ENCODE results near the gene CFAP91. TPM values are rescaled to one million over a fixed set of nuclear protein-coding genes. Genes with fewer than 3 reads are reported as not detected.

Gene CFAP91
- total RNA-seq, 1 experiment from 2014 or later: not detected

DNA sequence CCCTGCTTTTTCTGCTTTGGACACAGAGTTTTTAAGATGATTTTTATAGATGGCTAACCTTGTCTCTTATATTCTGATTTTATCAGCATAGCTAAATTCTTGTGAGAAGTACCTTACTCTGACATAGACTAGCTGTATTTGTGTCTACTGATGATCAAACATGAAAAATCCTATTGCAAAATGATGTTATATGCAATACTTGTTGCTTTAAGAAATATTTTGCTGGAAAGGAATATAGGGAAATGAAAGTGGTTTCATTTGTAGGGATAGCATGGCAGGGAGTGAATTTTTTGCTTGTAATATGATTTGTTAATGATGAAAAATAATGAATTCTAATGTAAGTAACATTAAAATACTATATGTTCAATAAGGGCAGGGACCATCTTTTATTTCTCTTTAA is 35.9 kb downstream of the CFAP91 start:
- no peak for DNase-seq (ENCODE audit: extremely low read depth, low read depth)

DNA sequence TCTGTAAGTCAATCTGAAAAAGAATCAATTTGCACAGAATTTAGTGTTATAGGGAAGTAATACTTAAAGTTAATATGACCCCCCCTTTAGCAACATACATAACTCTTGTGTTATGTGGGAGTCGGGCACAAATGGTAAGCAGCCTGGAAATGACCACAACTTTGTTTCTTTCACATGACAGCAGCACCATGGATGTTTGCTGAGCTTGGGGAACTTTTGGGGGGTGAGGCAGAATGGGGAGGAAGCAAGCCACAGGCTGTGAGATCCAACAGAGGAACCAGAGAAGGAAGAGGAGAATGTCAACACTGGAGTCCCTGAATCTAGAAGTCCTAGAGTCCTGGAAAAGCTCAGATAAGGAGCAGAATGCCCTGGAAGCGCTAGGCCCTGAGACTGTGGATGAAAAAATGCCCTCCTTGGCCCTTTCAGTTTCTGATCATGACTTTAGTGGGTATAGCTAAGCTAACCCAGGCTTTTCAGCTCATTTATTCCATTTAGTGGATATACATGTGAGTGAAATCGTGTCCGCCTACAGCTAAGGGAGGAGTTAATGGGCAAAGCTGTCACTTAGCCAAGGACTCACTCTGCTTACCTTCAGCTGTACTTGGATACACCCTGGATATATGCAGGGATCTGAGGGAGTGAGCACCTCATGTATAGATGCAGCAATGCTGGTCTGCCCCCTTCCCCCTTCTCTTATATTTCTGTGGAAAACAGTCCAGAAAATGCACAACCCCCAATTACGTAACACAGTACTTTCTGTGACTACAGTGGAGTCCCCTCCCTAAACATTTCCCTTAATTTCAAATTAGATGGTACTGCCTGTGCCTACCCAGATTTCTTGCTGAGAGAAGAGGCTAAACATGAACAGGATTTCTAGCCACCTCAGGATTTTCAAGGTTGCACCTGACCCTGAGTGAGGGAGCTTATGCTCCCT is 39.1 kb downstream of the CFAP91 start:
- no peak for DNase-seq (ENCODE audit: extremely low read depth, low read depth)

- no peak for DNase-seq (ENCODE audit: extremely low read depth, low read depth)
Measured at GRCh38 chr3:119743921-119744320, 41.1 kb downstream of the CFAP91 start.

DNA sequence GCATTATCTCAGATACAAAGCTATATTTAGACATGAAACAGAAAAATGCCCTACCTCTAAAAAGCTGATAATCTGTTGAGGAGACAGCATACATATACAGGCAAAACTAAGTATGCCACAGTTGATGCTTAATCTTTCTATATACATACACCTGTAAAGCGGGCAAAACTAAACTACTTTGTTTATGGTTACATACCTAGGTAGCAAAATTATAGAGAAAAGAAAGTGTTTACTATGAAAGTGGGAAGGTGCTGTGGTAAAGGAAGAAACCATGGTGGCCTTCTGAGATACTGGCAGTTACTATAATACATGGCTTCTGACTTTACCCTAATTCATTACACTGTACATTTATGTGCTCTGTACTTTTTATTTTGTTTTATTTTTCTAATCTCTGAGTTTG is 43.1 kb downstream of the CFAP91 start:
- DNase-seq (ENCODE audit: extremely low read depth, low read depth): no peak

DNA sequence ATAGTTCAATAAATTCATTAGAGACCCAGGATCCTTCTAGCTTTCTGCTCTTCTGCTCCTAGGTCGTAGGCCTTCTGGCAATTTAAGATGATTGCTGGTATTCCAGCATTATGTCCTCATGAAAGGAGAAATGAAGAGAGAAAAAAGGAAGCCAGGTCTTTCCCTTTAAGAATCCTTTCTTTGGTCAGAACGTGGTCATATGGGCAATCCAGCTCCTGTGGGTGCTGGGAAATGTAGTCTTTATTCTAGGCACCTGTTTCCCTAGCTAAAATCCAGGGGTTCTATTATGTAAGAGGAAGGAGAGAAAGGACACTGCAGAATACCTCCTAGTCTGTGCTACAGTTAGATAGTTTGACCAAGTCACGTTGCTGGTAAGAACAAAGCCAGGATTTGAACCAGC is 43.6 kb downstream of the CFAP91 start:
- no peak for DNase-seq (ENCODE audit: extremely low read depth, low read depth)

GRCh38 chr3:119747357-119747756 is 44.5 kb downstream of the CFAP91 start:
- no peak for DNase-seq (ENCODE audit: extremely low read depth, low read depth)

- no peak for DNase-seq (ENCODE audit: extremely low read depth, low read depth)
Measured at GRCh38 chr3:119748991-119749390, 46.2 kb downstream of the CFAP91 start.

DNA sequence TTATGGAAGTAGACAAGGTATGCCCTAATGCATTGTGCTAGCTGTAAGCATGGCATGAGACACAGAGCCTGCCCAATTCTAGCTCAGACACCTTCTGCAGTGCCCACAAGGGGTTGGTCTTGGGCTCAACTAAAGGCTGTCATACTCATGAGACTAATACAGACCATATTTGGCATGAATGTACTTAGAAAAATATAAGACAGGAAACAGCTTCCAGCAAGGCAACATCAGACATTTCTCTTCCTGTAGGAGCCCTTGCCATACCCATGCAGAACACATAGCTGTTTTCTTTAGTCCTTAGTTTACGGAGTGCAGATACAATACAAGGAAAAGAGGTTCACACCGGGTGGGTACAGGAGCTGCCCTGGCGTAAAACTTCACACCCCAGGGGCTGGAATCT is 48.6 kb downstream of the CFAP91 start:
- DNase-seq (ENCODE audit: extremely low read depth, low read depth): no peak

Other genes with a start within 250 kb of the CFAP91 start
- 31.9 and 36.6 TPM in 2 replicates for gene TMEM39A, start 239.4 kb upstream of the CFAP91 start, total RNA-seq (2014; rRNA removed; shearing (Covaris generic))
- gene POGLUT1, start 234.1 kb upstream of the CFAP91 start, total RNA-seq (2014; rRNA removed; shearing (Covaris generic)): 8.8 and 12.4 TPM in 2 replicates
- gene TIMMDC1, start 204.5 kb upstream of the CFAP91 start, total RNA-seq (2014; rRNA removed; shearing (Covaris generic)): 61.1 and 65.6 TPM in 2 replicates
- gene CD80, start 143.4 kb upstream of the CFAP91 start, total RNA-seq (2014; rRNA removed; shearing (Covaris generic)): not detected in 2 replicates
- 0.06 and 0.30 TPM in 2 replicates for gene ADPRH, start 123.5 kb upstream of the CFAP91 start, total RNA-seq (2014; rRNA removed; shearing (Covaris generic))
- gene PLA1A, start 105.1 kb upstream of the CFAP91 start, total RNA-seq (2014; rRNA removed; shearing (Covaris generic)): not detected in 2 replicates
- gene POPDC2, start 42.4 kb upstream of the CFAP91 start, total RNA-seq (2014; rRNA removed; shearing (Covaris generic)): 0.38 TPM in 1 of 2 replicates, not detected in the other
- gene COX17, start 25.6 kb upstream of the CFAP91 start, total RNA-seq (2014; rRNA removed; shearing (Covaris generic)): 39.9 and 45.8 TPM in 2 replicates
- gene NR1I2, start 79.1 kb downstream of the CFAP91 start, total RNA-seq (2014; rRNA removed; shearing (Covaris generic)): 0.12 TPM in 1 of 2 replicates, not detected in the other